H1 (cell line): ENCODE measurements around the gene CIAO2A. TPM values are rescaled to one million over a fixed set of nuclear protein-coding genes. Genes with fewer than 3 reads are reported as not detected.

Source experiments
- CTCF ChIA-PET: fragments of 300-600 bp; sonication (Branson Sonifier 250); formaldehyde crosslinking; loops from one replicate; lab custom pipeline; 2021; ENCODE audit not compliant: partially characterized antibody; lab: Charles Lee
- POLR2A ChIA-PET: fragments of 300-600 bp; sonication (Branson Sonifier 250); formaldehyde crosslinking; loops from one replicate; lab custom pipeline; 2021; ENCODE audit warnings: inconsistent platforms; ENCODE audit not compliant: partially characterized antibody; lab: Charles Lee
- DNase-seq, 2 experiments: peaks; one replicate each; pipeline versions ENCODE4 v3.0.0 to v3.0.0-alpha.2; 2010 to 2022; ENCODE audit warnings: low spot score in 2 of 2, low read depth in 1 of 2, mixed read lengths in 1 of 2
- FAIRE-seq: peaks from 2 replicates; lab custom pipeline; 2011; peaks lifted over from hg19 to GRCh38; lab: Jason Lieb, UNC
- H2AFZ ChIP-seq: 2 replicates; pipeline ENCODE4 v1.8.1; 2012; ENCODE audit warnings: low read length, inconsistent platforms
- H2AK5ac ChIP-seq: 2 replicates; pipeline ENCODE4 v1.6.1; 2013; ENCODE audit warnings: low read depth, low read length
- H2BK120ac ChIP-seq: replicated peaks from 2 replicates; pipeline ENCODE3; 2013; ENCODE audit warnings: low read depth, low read length, inconsistent platforms
- H2BK12ac ChIP-seq: 2 replicates; pipeline ENCODE4 v1.6.1; 2013; ENCODE audit warnings: low read depth, low read length
- H2BK15ac ChIP-seq: 2 replicates; pipeline ENCODE4 v1.6.1; 2013; ENCODE audit warnings: low read length
- H2BK20ac ChIP-seq: 2 replicates; pipeline ENCODE4 v1.6.1; 2013; ENCODE audit warnings: low read length
- H2BK5ac ChIP-seq: 2 replicates; pipeline ENCODE4 v1.6.1; 2013; ENCODE audit warnings: low read depth, low read length
- H3K14ac ChIP-seq: 2 replicates; pipeline ENCODE4 v1.6.1; 2013; ENCODE audit warnings: inconsistent platforms; ENCODE audit not compliant: insufficient read length
- H3K18ac ChIP-seq: 2 replicates; pipeline ENCODE4 v1.6.1; 2013; ENCODE audit warnings: low read length; ENCODE audit errors: extremely low read depth
- H3K23ac ChIP-seq: 2 replicates; pipeline ENCODE4 v1.6.1; 2013; ENCODE audit warnings: inconsistent platforms; ENCODE audit not compliant: insufficient read length
- H3K23me2 ChIP-seq: 2 replicates; pipeline ENCODE4 v1.6.1; 2013; ENCODE audit warnings: low read depth, low read length
- H3K27ac ChIP-seq: 2 replicates; pipeline ENCODE4 v1.6.1; 2011; ENCODE audit warnings: low read depth, low read length, inconsistent platforms
- H3K27me3 ChIP-seq, 4 experiments: replicated peaks in 1 of 4; 1 replicate in 1 of 4; 2 replicates in 3 of 4; pipeline versions ENCODE4 v1.6.1 to v1.8.1; 2011 to 2013; ENCODE audit warnings: low read length in 3 of 4, mild to moderate bottlenecking in 3 of 4, inconsistent platforms in 2 of 4, mixed read lengths in 2 of 4, moderate library complexity in 1 of 4; ENCODE audit not compliant: control insufficient read depth in 3 of 4, insufficient read depth in 3 of 4; ENCODE audit errors: extremely low read depth in 1 of 4
- H3K36me3 ChIP-seq, 4 experiments: 2 replicates each; pipeline versions ENCODE4 v1.6.1 to v1.8.1; 2011 to 2013; ENCODE audit warnings: mild to moderate bottlenecking in 4 of 4, low read length in 3 of 4, moderate library complexity in 2 of 4, control low read depth in 1 of 4, inconsistent platforms in 1 of 4; ENCODE audit not compliant: insufficient read depth in 4 of 4, control insufficient read depth in 2 of 4
- H3K4ac ChIP-seq: replicated peaks from 2 replicates; pipeline ENCODE3; 2013; ENCODE audit warnings: low read length, low read depth, mixed read lengths, inconsistent platforms; ENCODE audit not compliant: insufficient read length
- H3K4me1 ChIP-seq, 4 experiments: replicated peaks in 1 of 4; 1 replicate in 1 of 4; 2 replicates in 3 of 4; pipeline versions ENCODE4 v1.6.1 to v1.8.1; 2011 to 2013; ENCODE audit warnings: low read length in 3 of 4, inconsistent platforms in 2 of 4, mixed read lengths in 1 of 4; ENCODE audit not compliant: insufficient read depth in 4 of 4, control insufficient read depth in 3 of 4
- H3K4me2 ChIP-seq, 2 experiments: 2 replicates each; pipeline versions ENCODE4 v1.6.1 to v1.8.1; 2011 to 2013; ENCODE audit warnings: low read depth in 2 of 2, low read length in 2 of 2, control low read depth in 1 of 2, inconsistent platforms in 1 of 2, mild to moderate bottlenecking in 1 of 2; ENCODE audit not compliant: insufficient read depth in 1 of 2
- H3K4me3 ChIP-seq, 4 experiments: fragments of 200-600, 300-600 bp in 1 of 4; sonication (generic), shearing (Covaris generic), sonication (Bioruptor Twin) in 1 of 4; 2 replicates each; pipeline versions ENCODE4 v1.5.1 to v1.8.1; 2011 to 2016; ENCODE audit warnings: low read length in 4 of 4, low read depth in 3 of 4, control low read depth in 2 of 4, inconsistent platforms in 2 of 4, mild to moderate bottlenecking in 2 of 4, mixed read lengths in 1 of 4, moderate library complexity in 1 of 4; ENCODE audit not compliant: insufficient read depth in 2 of 4; ENCODE audit errors: extremely low read depth in 1 of 4
- H3K56ac ChIP-seq: replicated peaks from 2 replicates; pipeline ENCODE3; 2013; ENCODE audit warnings: low read depth, mild to moderate bottlenecking, mixed read lengths, low read length, inconsistent platforms; ENCODE audit not compliant: insufficient read length
- H3K79me1 ChIP-seq: 2 replicates; pipeline ENCODE4 v1.6.1; 2013; ENCODE audit warnings: low read depth, low read length, control low read depth
- H3K79me2 ChIP-seq, 2 experiments: 2 replicates each; pipeline versions ENCODE4 v1.6.1 to v1.8.1; 2012 to 2013; ENCODE audit warnings: low read length in 2 of 2, mild to moderate bottlenecking in 2 of 2, inconsistent platforms in 1 of 2; ENCODE audit not compliant: insufficient read depth in 2 of 2, control insufficient read depth in 1 of 2
- H3K9ac ChIP-seq, 4 experiments: replicated peaks in 1 of 4; 1 replicate in 1 of 4; 2 replicates in 3 of 4; pipeline versions ENCODE4 v1.6.1 to v1.8.1; 2011 to 2013; ENCODE audit warnings: low read depth in 3 of 4, low read length in 3 of 4, control low read depth in 2 of 4, mild to moderate bottlenecking in 2 of 4, moderate library complexity in 2 of 4, inconsistent platforms in 1 of 4; ENCODE audit errors: extremely low read depth in 1 of 4
- H3K9me3 ChIP-seq, 2 experiments: 2 replicates each; pipeline versions ENCODE4 v1.6.1 to v1.8.1; 2012 to 2013; ENCODE audit warnings: mild to moderate bottlenecking in 2 of 2, moderate library complexity in 2 of 2, control low read depth in 1 of 2, inconsistent platforms in 1 of 2, low read depth in 1 of 2, low read length in 1 of 2, mixed read lengths in 1 of 2; ENCODE audit not compliant: insufficient read depth in 2 of 2
- H4K20me1 ChIP-seq, 2 experiments: replicated peaks in 1 of 2; 2 replicates each; pipeline versions ENCODE3 to v1.8.1; 2011 to 2013; ENCODE audit warnings: inconsistent platforms in 2 of 2, low read length in 2 of 2, mild to moderate bottlenecking in 1 of 2; ENCODE audit not compliant: insufficient read depth in 2 of 2, control insufficient read depth in 1 of 2
- H4K5ac ChIP-seq: 2 replicates; pipeline ENCODE4 v1.6.1; 2013; ENCODE audit warnings: low read length, low read depth, mixed read lengths, inconsistent platforms; ENCODE audit not compliant: insufficient read length
- H4K8ac ChIP-seq: 2 replicates; pipeline ENCODE4 v1.8.0; 2013; ENCODE audit warnings: mild to moderate bottlenecking, moderate library complexity, low read length, inconsistent platforms; ENCODE audit not compliant: insufficient read depth; ENCODE audit errors: extremely low read depth
- H4K91ac ChIP-seq: replicated peaks from 2 replicates; pipeline ENCODE3; 2013; ENCODE audit warnings: low read length, mixed read lengths, inconsistent platforms; ENCODE audit not compliant: insufficient read length
- TBP ChIP-seq: IDR thresholded peaks from 2 replicates; pipeline ENCODE4 v1.6.1; 2011; ENCODE audit warnings: low read depth, low read length, improper control_type of control experiment
- TEAD4 ChIP-seq: IDR thresholded peaks from 2 replicates; pipeline ENCODE4 v1.6.1; 2012; ENCODE audit warnings: low read depth, low read length, inconsistent platforms, mixed read lengths
- WGBS, 2 experiments: shearing (Covaris generic) in 1 of 2; methylation state at CpG; one replicate each; pipeline versions ENCODE4 v1.1.6 to v1.1.7; 2013 to 2015; ENCODE audit warnings: low lambda C conversion rate in 2 of 2, mixed read lengths in 2 of 2, inconsistent platforms in 1 of 2, low coverage in 1 of 2, missing lambda C conversion rate in 1 of 2; ENCODE audit not compliant: insufficient replicate concordance in 2 of 2, insufficient coverage in 1 of 2, insufficient read length in 1 of 2; ENCODE audit errors: extremely low coverage in 1 of 2, missing lambda C conversion rate in 1 of 2; 5-methylcytosine and 5-hydroxymethylcytosine counted together
- polyA plus RNA-seq, 7 experiments: library from polyadenylated mRNA; depleted of rRNA in 3 of 7; stranded (reverse) in 5 of 7; unstranded in 2 of 7; fragments of >200 nt in 5 of 7; fragments of 200-250 nt in 2 of 7; gene quantifications; 1 replicate in 5 of 7; 2 replicates in 1 of 7; 4 replicates in 1 of 7; pipeline versions ENCODE4 v1.2.1 to v1.2.3, GENCODE V29; 2011 to 2013; ENCODE audit warnings: missing spikeins in 2 of 7, mixed read lengths in 2 of 7
- total RNA-seq: library from RNA; stranded (reverse); fragmentation: NEBNext Ultra II Directional; extraction: Animal tissue kit (Norgen Biotek cat#: 25700); gene quantifications from 2 replicates; pipeline ENCODE4 v1.2.1, GENCODE V29; 2021
- TF ChIP-seq, protein P1 (sequence below): IDR thresholded peaks from 2 replicates; pipeline ENCODE4 v1.6.1; 2012; ENCODE audit warnings: low read length, inconsistent platforms

The CIAO2A gene
- total and polyA plus RNA-seq, 2 of the 8 experiments (the other 6 are each of a cell fraction or from before 2014, with no cell fraction given): 76.4 to 86.5 TPM

DNA sequence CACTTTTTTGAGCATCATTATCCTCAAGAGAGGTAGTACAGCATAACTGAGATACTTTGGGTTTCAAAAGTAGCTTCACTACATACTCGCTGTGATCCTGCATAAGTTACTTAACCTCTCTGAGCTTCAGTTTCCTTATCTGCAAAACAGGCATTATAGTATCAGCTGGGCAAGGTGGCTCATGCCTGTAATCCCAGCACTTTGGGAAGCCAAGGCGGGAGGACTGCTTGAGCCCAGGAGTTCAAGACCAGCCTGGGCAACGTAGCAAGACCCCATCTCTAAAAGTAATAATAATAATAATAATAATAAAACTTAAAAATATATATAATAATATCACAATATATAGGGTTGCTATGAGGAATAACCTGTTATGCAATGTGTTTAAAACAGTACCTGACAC is 10.9 kb downstream of the CIAO2A start:
- H3K4me2 ChIP-seq: no peak overlapping the region
- FAIRE-seq: no peak
- no peaks in the 10 kb centered on the region for H3K4me1 ChIP-seq
- H2AK5ac ChIP-seq: no peak overlapping the region
- CTCF ChIA-PET: interaction anchor here (1.1 to 3.9 kb wide), 4 partner anchors 10 to 137 kb away, joined by 3 to 13 read pairs (median 6); partner anchors contain the start of gene CIAO2A
- H3K14ac ChIP-seq: no peak overlapping the region
- H2BK12ac ChIP-seq: no peak overlapping the region
- no peak overlapping the region for H2BK5ac ChIP-seq
- H3K4me3 ChIP-seq: no peak overlapping the region
- H3K79me2 ChIP-seq: peaks cover 0 to 2% of the 10 kb centered on the region in 2 experiments; a peak in 1 of 4 replicates
- no peak for DNase-seq
- TF ChIP-seq TBP: no peak
- TF ChIP-seq TEAD4: no peak
- TF ChIP-seq, protein P1, sequence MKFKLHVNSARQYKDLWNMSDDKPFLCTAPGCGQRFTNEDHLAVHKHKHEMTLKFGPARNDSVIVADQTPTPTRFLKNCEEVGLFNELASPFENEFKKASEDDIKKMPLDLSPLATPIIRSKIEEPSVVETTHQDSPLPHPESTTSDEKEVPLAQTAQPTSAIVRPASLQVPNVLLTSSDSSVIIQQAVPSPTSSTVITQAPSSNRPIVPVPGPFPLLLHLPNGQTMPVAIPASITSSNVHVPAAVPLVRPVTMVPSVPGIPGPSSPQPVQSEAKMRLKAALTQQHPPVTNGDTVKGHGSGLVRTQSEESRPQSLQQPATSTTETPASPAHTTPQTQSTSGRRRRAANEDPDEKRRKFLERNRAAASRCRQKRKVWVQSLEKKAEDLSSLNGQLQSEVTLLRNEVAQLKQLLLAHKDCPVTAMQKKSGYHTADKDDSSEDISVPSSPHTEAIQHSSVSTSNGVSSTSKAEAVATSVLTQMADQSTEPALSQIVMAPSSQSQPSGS: no peak
- H3K23me2 ChIP-seq: no peaks in the 10 kb centered on the region
- H4K5ac ChIP-seq: no peak overlapping the region
- no peak overlapping the region for H2BK15ac ChIP-seq
- H3K36me3 ChIP-seq: peaks cover 0 to 24% (median 12%) of the 10 kb centered on the region in 4 experiments; a peak in 5 of 8 replicates
- no peaks in the 10 kb centered on the region for H3K27me3 ChIP-seq
- no peak overlapping the region for H2BK120ac ChIP-seq
- POLR2A ChIA-PET: interaction anchor here (1.1 to 2.2 kb wide), 2 partner anchors 11 kb away, joined by 6 to 7 read pairs; partner anchors contain the start of gene CIAO2A
- H2BK20ac ChIP-seq: no peak overlapping the region
- peaks cover 2% of the 10 kb centered on the region; the same call in 1 of the 2 replicates for H3K79me1 ChIP-seq
- H3K27ac ChIP-seq: no peak overlapping the region
- H4K8ac ChIP-seq: no peak overlapping the region
- H3K4ac ChIP-seq: no peak overlapping the region
- WGBS, 2 experiments: 64% methylated on average over 3 of the region's 3 CpGs; no CpG with 5 or more reads in 1 of the 2 experiments
- no peaks in the 10 kb centered on the region for H3K9me3 ChIP-seq
- H4K20me1 ChIP-seq: peaks cover 0 to 2% of the 10 kb centered on the region in 2 experiments
- H4K91ac ChIP-seq: no peak overlapping the region
- no peak overlapping the region for H3K9ac ChIP-seq
- no peak overlapping the region for H2AFZ ChIP-seq
- no peak overlapping the region for H3K23ac ChIP-seq
- H3K18ac ChIP-seq: no peak overlapping the region
- no peak overlapping the region for H3K56ac ChIP-seq
